Bronchial epithelial cell (primary cell): Measurements from ENCODE around the gene CRACDL. TPM values are rescaled to one million over a fixed set of nuclear protein-coding genes. Genes with fewer than 3 reads are reported as not detected.

ENCODE experiments used
- DNase-seq: peaks from one replicate; pipeline ENCODE4 v3.0.0-alpha.2; 2010; ENCODE audit warnings: low read depth
- FAIRE-seq: peaks from 2 replicates; lab custom pipeline; 2011; peaks lifted over from hg19 to GRCh38; lab: Jason Lieb, UNC
- H3K27me3 ChIP-seq: 2 replicates; pipeline ENCODE4 v1.5.1; 2011; ENCODE audit warnings: low read length; ENCODE audit not compliant: control insufficient read depth, insufficient read depth
- H3K36me3 ChIP-seq: 2 replicates; pipeline ENCODE4 v1.5.1; 2011; ENCODE audit warnings: low read length; ENCODE audit not compliant: control insufficient read depth, insufficient read depth
- H3K4me3 ChIP-seq: 2 replicates; pipeline ENCODE4 v1.5.1; 2011; ENCODE audit warnings: mild to moderate bottlenecking, low read depth, low read length, control low read depth
- CTCF ChIP-seq: IDR thresholded peaks from 2 replicates; pipeline ENCODE4 v1.5.1; 2011; ENCODE audit warnings: mild to moderate bottlenecking, moderate library complexity, low read length, control low read depth, inconsistent platforms; ENCODE audit not compliant: insufficient read depth, severe bottlenecking
- total RNA-seq: library from RNA; depleted of rRNA; stranded (reverse); fragments of >200 nt; gene quantifications from 2 replicates; pipeline ENCODE4 v1.2.1, GENCODE V29; 2014

CRACDL gene
- total RNA-seq, 1 donor from 2014 or later, result 0.26 TPM

GRCh38 chr2:98807929-98808328, 128.1 kb downstream of the CRACDL start:
- TF ChIP-seq CTCF, result no peak
- no peak for DNase-seq
- Histone ChIP-seq H3K4me3 (no peak overlapping the region), H3K36me3 (no peaks in the 10 kb centered on the region), H3K27me3 (no peaks in the 10 kb centered on the region)
- FAIRE-seq, result no peak

- no peak overlapping the region for H3K4me3 ChIP-seq
- DNase-seq (peak; percentile 25), FAIRE-seq (peak; percentile 13)
- H3K36me3 ChIP-seq, result no peaks in the 10 kb centered on the region
- TF ChIP-seq CTCF, result no peak
- no peaks in the 10 kb centered on the region for H3K27me3 ChIP-seq
Observed at GRCh38 chr2:98807221-98807620, 128.8 kb downstream of the CRACDL start.

GRCh38 chr2:98806236-98806697, 129.8 kb downstream of the CRACDL start:
- Histone ChIP-seq H3K4me3 (no peak overlapping the region), H3K27me3 (no peaks in the 10 kb centered on the region), H3K36me3 (no peaks in the 10 kb centered on the region)
- FAIRE-seq (no peak), DNase-seq (peak; percentile 77)
- TF ChIP-seq CTCF, result no peak

- Histone ChIP-seq H3K27me3 (no peaks in the 10 kb centered on the region), H3K36me3 (no peaks in the 10 kb centered on the region), H3K4me3 (no peak overlapping the region)
- no peak for FAIRE-seq
- no peak for TF ChIP-seq CTCF
- peak; percentile 91 for DNase-seq
Observed at GRCh38 chr2:98805412-98806171, 130.4 kb downstream of the CRACDL start.

GRCh38 chr2:98804736-98805135, 131.3 kb downstream of the CRACDL start:
- FAIRE-seq, result no peak
- no peaks in the 10 kb centered on the region for H3K36me3 ChIP-seq
- no peaks in the 10 kb centered on the region for H3K27me3 ChIP-seq
- no peak for TF ChIP-seq CTCF
- DNase-seq, result no peak
- H3K4me3 ChIP-seq, result no peak overlapping the region
